Activated naive CD8-positive, alpha-beta T cell treated with anti-CD3 and anti-CD28 coated beads for 36 hours (primary cell): ENCODE results near the gene SFXN5. TPM values are rescaled to one million over a fixed set of nuclear protein-coding genes. Genes with fewer than 3 reads are reported as not detected.

Experiments
- DNase-seq: peaks from one replicate; pipeline ENCODE4 v3.0.0; 2021
- H3K27ac Mint-ChIP-seq: one replicate; pipeline ENCODE4 v1.8.0; 2022; ENCODE audit warnings: mild to moderate bottlenecking, moderate library complexity, mixed read lengths
- H3K27me3 Mint-ChIP-seq: one replicate; pipeline ENCODE4 v1.8.0; 2022; ENCODE audit warnings: mild to moderate bottlenecking, mixed read lengths
- H3K36me3 Mint-ChIP-seq: one replicate; pipeline ENCODE4 v1.8.0; 2021; ENCODE audit warnings: mild to moderate bottlenecking, mixed read lengths
- H3K4me1 Mint-ChIP-seq: one replicate; pipeline ENCODE4 v1.8.0; 2021; ENCODE audit warnings: mixed read lengths
- H3K4me3 Mint-ChIP-seq: one replicate; pipeline ENCODE4 v1.8.0; 2022; ENCODE audit warnings: mild to moderate bottlenecking, moderate library complexity, mixed read lengths
- H3K9me3 Mint-ChIP-seq: one replicate; pipeline ENCODE4 v1.8.0; 2022; ENCODE audit warnings: mixed read lengths
- total RNA-seq, 2 experiments: library from RNA; stranded (reverse); gene quantifications; one replicate each; pipeline ENCODE4 v1.2.3, GENCODE V29; 2021

The SFXN5 gene
- total RNA-seq, 2 experiments from 2014 or later = 8.3 to 10.8 TPM

- H3K4me3 Mint-ChIP-seq = no peak overlapping the region
- H3K36me3 Mint-ChIP-seq = peaks cover 4% of the 10 kb centered on the region
- no peak for DNase-seq
- H3K9me3 Mint-ChIP-seq = no peaks in the 10 kb centered on the region
- no peaks in the 10 kb centered on the region for H3K27me3 Mint-ChIP-seq
- peaks cover 4% of the 10 kb centered on the region for H3K4me1 Mint-ChIP-seq
- no peak overlapping the region for H3K27ac Mint-ChIP-seq
Observed at GRCh38 chr2:73031095-73031678, 40.3 kb downstream of the SFXN5 start.

DNA sequence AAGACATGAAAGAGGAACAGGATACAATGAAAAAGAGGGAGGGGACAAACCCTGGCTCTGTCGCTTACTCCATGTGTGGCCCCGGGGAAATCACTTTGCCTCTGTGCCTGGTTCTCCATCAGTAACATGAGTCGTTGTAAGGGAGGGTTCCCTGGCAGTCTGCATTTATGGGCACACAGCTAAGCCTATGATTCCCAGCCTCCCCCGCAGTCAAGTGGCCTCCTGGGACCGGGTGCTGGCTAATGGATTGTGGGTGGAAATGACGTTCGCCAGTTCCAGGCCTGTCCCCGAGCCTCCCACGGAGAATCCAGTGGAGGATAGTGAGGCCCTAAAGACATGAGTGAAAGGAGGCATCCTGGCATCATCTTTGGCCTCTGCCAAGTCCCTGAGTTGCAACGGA lies 42.7 kb downstream of the SFXN5 start:
- Mint-ChIP-seq H3K36me3 (peaks cover 4% of the 10 kb centered on the region), H3K4me1 (peaks cover 4% of the 10 kb centered on the region), H3K9me3 (no peaks in the 10 kb centered on the region), H3K4me3 (no peak overlapping the region), H3K27me3 (no peaks in the 10 kb centered on the region), H3K27ac (no peak overlapping the region)
- no peak for DNase-seq

- no peak for DNase-seq
- Mint-ChIP-seq H3K4me3 (no peak overlapping the region), H3K9me3 (no peaks in the 10 kb centered on the region), H3K36me3 (peaks cover 4% of the 10 kb centered on the region), H3K27ac (no peak overlapping the region), H3K27me3 (no peaks in the 10 kb centered on the region), H3K4me1 (no peaks in the 10 kb centered on the region)
Observed at GRCh38 chr2:73027340-73027739, 44.2 kb downstream of the SFXN5 start.

GRCh38 chr2:73023497-73023896 lies 48.0 kb downstream of the SFXN5 start:
- H3K36me3 Mint-ChIP-seq = peaks cover 4% of the 10 kb centered on the region
- H3K27ac Mint-ChIP-seq = no peak overlapping the region
- no peaks in the 10 kb centered on the region for H3K4me1 Mint-ChIP-seq
- no peak for DNase-seq
- H3K9me3 Mint-ChIP-seq = no peaks in the 10 kb centered on the region
- H3K27me3 Mint-ChIP-seq = no peaks in the 10 kb centered on the region
- no peak overlapping the region for H3K4me3 Mint-ChIP-seq

GRCh38 chr2:73022024-73022568 lies 49.4 kb downstream of the SFXN5 start:
- Mint-ChIP-seq H3K36me3 (no peaks in the 10 kb centered on the region), H3K27ac (no peak overlapping the region), H3K4me3 (no peak overlapping the region), H3K9me3 (no peaks in the 10 kb centered on the region), H3K27me3 (no peaks in the 10 kb centered on the region), H3K4me1 (no peaks in the 10 kb centered on the region)
- no peak for DNase-seq

GRCh38 chr2:73021371-73022010 lies 50.0 kb downstream of the SFXN5 start:
- H3K4me1 Mint-ChIP-seq = no peaks in the 10 kb centered on the region
- no peak overlapping the region for H3K27ac Mint-ChIP-seq
- no peaks in the 10 kb centered on the region for H3K27me3 Mint-ChIP-seq
- no peak for DNase-seq
- H3K9me3 Mint-ChIP-seq = no peaks in the 10 kb centered on the region
- H3K36me3 Mint-ChIP-seq = no peaks in the 10 kb centered on the region
- no peak overlapping the region for H3K4me3 Mint-ChIP-seq

DNA sequence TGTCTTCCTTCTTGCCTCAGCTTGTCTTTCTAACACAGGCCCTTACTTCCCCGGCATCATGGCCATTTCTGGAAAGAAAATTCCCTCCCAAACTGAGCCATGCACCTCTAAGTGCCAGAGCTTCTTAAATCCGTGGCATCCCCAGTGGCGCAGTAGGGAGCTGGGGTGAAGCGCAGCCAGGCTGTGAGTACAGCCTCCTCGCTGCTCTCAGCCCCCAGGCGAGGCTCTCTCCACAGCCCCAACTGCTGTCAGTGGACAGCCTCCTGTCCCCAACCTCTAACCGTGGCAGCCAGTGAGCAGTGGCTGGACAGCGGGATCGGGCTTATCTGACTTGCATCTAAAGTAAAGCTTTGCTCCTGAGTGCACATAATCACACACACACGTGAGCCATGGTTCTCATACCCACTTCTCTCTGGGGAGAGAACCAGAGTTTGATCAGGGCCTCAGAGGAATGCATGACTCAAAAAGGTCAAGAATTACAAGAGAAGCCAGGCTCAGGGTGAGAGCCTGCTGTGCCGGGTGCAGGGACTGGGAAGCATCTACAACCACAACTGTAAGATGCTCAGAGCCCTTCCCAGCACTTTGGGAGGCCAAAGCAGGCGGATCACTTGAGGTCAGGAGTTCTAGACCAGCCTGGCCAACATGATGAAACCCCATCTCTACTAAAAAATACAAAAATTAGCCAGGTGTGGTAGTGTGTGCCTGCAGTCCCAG lies 50.7 kb downstream of the SFXN5 start:
- Mint-ChIP-seq H3K4me1 (no peaks in the 10 kb centered on the region), H3K27ac (no peak overlapping the region), H3K36me3 (no peaks in the 10 kb centered on the region), H3K4me3 (no peak overlapping the region), H3K27me3 (no peaks in the 10 kb centered on the region), H3K9me3 (no peaks in the 10 kb centered on the region)
- no peak for DNase-seq

GRCh38 chr2:73020306-73020656 lies 51.2 kb downstream of the SFXN5 start:
- Mint-ChIP-seq H3K4me1 (no peaks in the 10 kb centered on the region), H3K27me3 (no peaks in the 10 kb centered on the region)

GRCh38 chr2:73018188-73018825 lies 53.2 kb downstream of the SFXN5 start:
- Mint-ChIP-seq H3K36me3 (no peaks in the 10 kb centered on the region), H3K9me3 (no peaks in the 10 kb centered on the region), H3K27ac (no peak overlapping the region), H3K4me3 (no peak overlapping the region), H3K27me3 (no peaks in the 10 kb centered on the region), H3K4me1 (no peaks in the 10 kb centered on the region)
- DNase-seq = no peak

More at GRCh38 chr2:73020306-73020656, 51.2 kb downstream of the SFXN5 start:
- H3K36me3 Mint-ChIP-seq = no peaks in the 10 kb centered on the region
- H3K27ac Mint-ChIP-seq = no peak overlapping the region
- no peaks in the 10 kb centered on the region for H3K9me3 Mint-ChIP-seq
- no peak overlapping the region for H3K4me3 Mint-ChIP-seq
- no peak for DNase-seq

DNA sequence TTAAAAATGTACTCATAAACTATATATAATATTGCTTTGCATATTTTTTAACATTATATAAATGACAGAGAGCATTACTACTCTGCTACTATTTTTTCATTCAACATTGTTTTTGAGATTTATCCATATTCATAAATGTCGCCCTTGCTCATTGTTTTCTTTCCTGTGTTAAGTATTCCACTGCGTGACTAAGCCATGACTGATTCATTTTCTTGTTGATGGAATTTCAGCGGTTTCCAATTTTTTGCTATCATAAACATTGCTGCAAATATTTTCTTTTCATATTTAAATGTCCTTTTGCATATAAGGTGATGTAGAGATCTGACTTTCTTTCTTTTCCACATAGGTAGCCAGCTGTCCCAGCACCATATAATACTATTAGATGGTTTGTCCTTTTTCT lies 57.6 kb downstream of the SFXN5 start:
- Mint-ChIP-seq H3K36me3 (no peaks in the 10 kb centered on the region), H3K4me3 (no peak overlapping the region)

DNA sequence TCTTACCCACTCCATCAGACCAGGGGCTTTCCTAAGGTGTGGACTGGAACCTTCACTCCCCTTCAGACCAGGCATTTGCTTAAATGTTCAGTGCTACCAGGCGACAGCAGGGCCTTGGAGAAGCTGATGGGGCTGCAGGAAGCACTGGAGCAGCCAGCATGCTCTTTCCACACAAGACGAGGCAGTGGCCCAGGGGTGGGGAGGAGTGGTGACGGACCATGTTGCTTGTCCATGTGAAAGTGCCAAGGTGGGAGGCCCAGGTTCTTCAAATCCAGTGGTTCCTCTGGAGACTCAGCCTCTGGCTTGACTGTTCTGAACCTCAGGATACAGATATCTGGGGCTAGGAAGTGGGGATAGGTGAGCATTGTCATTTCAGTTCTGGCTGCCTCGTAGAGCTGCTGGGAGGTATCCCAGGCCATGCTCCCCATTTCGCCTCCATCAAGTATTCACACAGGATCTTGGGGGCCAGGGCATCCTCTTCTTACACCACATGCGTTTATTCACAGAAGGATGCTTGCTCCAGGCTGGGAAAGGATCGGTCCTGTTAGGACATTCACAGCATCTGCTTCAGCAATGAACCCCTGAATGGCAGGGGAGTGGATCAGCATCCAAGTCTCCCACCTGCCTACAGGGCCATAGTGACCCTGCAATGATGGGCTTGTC lies 62.2 kb downstream of the SFXN5 start:
- H3K4me3 Mint-ChIP-seq = no peak overlapping the region
- no peak for DNase-seq
- H3K27ac Mint-ChIP-seq = no peak overlapping the region
- no peaks in the 10 kb centered on the region for H3K4me1 Mint-ChIP-seq
- H3K27me3 Mint-ChIP-seq = no peaks in the 10 kb centered on the region
- no peaks in the 10 kb centered on the region for H3K9me3 Mint-ChIP-seq
- no peaks in the 10 kb centered on the region for H3K36me3 Mint-ChIP-seq

More for the DNA sequence above, 57.6 kb downstream of the SFXN5 start:
- Mint-ChIP-seq H3K27ac (no peak overlapping the region), H3K4me1 (no peaks in the 10 kb centered on the region), H3K9me3 (no peaks in the 10 kb centered on the region), H3K27me3 (no peaks in the 10 kb centered on the region)
- DNase-seq = no peak

DNA sequence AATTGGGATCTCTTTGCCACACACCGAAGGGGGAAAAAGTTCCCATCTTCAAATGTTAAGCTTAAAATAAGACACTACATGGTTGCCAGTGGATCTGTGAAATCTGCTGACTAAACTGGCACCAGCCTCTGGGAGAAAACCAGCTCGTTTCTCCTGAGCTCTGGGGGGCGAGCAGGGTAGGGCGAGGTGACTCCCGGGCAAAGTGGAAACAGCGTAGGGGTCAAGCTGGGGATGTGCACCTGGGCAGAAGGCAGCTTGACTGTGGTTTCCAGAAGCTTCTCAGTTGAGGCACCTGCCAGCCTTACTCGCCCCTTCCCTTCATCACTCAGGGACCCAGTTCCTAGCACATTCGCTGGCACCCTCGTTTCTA lies 62.8 kb downstream of the SFXN5 start:
- H3K4me3 Mint-ChIP-seq = no peak overlapping the region
- H3K36me3 Mint-ChIP-seq = no peaks in the 10 kb centered on the region
- no peaks in the 10 kb centered on the region for H3K4me1 Mint-ChIP-seq
- H3K27me3 Mint-ChIP-seq = no peaks in the 10 kb centered on the region
- H3K9me3 Mint-ChIP-seq = no peaks in the 10 kb centered on the region
- no peak for DNase-seq
- no peak overlapping the region for H3K27ac Mint-ChIP-seq

- Mint-ChIP-seq H3K27ac (no peak overlapping the region), H3K9me3 (no peaks in the 10 kb centered on the region), H3K27me3 (no peaks in the 10 kb centered on the region), H3K36me3 (no peaks in the 10 kb centered on the region), H3K4me1 (no peaks in the 10 kb centered on the region), H3K4me3 (no peak overlapping the region)
- no peak for DNase-seq
Observed at GRCh38 chr2:73007991-73008765, 63.3 kb downstream of the SFXN5 start.

DNA sequence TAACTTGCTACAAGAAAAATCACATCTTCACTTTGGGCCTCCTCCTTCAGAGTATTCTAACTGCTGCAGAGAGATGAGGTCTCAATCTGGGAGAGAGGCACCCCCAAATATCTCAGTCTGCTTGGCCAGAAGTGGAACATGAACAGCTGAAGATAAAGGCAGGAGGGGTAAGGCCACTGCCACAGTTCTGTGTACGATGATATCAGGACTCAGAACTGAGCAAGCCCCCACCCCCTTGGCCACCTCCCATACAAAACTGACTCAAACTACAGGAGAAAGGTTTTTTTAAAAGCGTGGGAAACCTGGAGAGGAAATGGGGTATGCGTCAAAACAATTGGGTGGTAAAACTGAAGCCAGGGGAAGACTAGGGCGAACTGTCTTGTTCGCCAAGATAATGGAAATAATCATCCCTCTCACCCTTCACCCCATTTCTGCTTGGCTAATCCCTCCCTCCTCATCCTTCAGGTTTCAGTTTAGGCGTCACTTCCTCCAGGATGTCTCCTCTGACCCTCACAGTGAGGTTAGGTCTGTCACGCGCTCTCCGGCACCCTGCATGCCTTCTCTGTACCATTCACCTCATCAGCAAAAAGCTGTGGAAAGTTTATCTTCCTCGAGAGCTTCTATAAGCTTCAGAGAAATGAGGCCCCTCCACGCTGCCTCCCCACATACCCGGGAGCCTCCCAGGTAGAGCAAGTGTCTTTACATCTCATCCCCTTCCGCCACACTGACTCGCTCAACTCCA lies 64.4 kb downstream of the SFXN5 start:
- Mint-ChIP-seq H3K4me3 (no peak overlapping the region), H3K27ac (no peak overlapping the region)
- DNase-seq = no peak

More for the DNA sequence above, 64.4 kb downstream of the SFXN5 start:
- H3K9me3 Mint-ChIP-seq = no peaks in the 10 kb centered on the region
- no peaks in the 10 kb centered on the region for H3K36me3 Mint-ChIP-seq
- H3K4me1 Mint-ChIP-seq = no peaks in the 10 kb centered on the region
- no peaks in the 10 kb centered on the region for H3K27me3 Mint-ChIP-seq
